GM19467 (cell line): Measurements from ENCODE around the gene CLCN7.

Experiments
- ATAC-seq: cut with Tn5 transposase; IDR thresholded peaks from one replicate; pipeline ENCODE4 v1.9.1; 2021; ENCODE audit warnings: mild to moderate bottlenecking, moderate library complexity; ENCODE audit not compliant: unreplicated experiment

CLCN7 gene

DNA sequence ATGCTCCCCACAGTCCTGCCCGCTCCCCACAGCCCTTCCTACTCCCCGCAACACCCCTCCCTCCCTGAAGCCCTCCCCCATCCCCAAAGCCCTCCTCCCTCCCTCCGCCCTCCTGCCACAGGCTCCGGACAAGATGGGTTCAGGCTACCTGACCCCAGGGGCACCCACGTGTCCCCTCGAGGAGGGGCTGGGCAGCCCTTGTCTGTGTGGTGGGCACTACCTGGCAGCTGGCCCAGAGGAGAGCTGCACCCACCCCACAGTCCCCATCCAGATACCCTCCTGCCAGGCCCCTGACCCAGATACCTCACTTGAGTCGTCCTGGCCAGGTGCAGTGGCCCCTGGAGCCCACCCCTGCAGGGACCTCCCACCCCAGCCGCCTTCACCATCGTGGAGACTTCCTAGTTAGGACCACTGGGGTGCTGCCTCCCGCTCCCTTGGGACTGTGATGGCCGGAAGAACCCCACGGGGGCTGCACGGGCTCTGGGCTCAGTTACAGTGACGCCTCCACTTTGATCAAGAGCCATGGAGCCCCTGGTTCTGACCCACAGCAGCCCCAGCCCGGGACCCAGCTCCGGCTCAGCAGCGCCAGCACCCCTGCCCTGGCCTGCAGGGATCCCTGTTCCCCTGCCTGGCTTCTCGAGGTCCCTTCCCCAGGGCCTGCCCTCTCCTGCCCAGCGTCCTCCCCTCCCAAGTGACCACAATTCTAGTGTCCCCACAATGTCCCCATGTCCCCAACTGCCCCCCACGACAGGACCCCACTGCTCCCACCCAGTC, 43.1 kb downstream of the CLCN7 start:
- no peak for ATAC-seq

DNA sequence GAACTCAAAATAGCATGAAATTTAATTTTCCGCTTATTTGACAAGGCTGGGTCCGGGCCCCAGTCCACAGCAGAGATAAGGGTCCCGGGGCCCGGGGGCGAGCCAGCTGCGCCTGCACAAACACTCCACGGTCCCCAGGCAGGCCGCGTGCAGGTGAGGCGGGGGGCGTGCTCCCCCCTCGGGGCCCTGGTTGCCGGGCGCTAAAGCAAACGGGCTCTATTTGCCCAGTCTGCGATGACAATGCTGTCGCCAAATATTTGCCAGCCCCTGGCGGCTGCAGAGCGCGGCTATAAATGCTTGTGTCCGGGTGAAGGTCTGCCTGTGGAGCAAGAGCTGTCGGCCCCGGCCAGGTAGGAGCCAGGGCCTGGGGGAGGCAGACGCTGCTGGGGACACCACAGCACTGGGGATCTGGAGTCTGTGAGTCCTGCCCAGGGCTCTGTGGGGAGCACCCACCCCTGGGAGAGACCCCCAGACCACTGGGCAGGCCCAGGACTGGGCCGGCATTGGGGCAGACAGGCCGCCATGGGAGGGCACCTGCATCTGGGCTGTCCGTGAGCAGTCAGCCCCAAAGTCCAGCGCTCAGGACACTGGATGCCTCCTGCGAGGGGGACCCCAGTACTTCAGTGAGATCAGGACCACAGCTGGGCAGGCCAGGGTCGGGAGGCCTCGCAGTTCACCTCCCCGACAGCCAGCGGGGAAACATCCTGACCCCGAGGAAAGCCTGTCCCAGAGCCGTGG, 43.9 kb downstream of the CLCN7 start, which contains the start of gene PERCC1:
PERCC1 (plus strand) TSS at position 320 of the 738 bp plus-strand sequence. CDS start 1,516 bp downstream, outside the sequence.
- no peak for ATAC-seq

DNA sequence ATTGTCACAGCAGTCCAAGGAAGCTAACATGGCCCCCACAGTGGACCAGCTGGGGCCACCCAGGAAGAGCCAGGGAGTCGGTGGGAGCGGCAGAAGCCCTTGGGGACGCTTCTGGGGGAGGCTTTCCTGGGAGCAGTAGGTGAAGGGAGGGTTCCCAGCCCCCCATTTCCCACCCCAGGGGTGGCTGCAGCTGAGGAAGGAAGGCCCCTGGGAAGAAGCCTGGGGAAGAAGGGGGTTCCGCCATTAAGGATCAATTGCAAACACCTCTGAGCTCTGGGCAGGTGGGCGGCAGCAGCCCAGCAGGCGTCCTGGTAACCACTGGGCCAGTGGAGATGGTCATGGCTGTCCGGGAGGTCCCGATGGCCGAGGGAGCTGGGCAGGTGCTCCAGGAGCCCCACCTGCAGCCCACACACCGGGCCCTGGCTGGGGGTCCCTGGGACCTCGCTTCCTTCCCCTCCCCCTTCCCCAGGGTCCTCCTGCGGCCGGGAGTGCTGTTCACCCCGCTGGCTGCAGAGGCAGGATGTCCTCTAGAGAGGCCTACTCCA, 44.5 kb downstream of the CLCN7 start:
- ATAC-seq = no peak

DNA sequence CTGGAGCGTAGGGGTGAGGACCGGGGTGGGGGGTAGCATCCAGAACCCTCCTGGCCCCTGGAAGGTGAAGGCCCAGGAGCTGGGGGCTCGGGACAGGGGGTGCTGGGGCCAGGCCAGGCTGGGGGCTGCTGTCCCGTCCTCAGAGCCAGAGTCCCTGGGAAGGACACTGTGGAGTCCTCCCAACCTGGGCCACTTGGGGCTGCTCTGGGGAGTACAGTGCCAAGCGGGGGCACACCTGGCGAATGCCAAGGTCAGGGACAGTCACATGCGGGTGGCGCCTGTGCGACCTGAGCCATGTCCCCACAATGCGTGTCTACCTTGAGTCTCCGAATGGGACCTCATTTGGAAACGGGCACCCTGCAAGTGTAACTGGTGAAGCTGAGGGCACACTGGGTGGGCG, 45.2 kb downstream of the CLCN7 start:
- no peak for ATAC-seq

DNA sequence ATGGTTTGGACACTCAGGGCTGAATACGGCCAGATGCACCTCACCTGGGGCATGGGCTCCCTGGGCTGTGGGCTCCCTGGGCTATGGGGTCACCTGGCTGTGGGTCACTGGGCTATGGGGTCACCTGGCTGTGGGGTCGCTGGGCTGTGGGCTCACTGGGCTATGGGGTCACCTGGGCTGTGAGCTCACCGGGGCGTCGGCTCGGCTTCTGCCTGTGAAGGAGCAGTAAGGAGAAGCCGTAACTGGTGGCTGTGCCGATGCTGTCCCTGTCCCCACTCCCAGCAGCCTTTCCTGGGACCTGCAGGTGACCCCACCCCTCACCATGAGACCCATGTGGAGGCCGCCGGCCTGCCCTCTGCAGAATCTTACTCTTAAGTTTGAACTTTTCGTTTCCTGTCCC, 45.8 kb downstream of the CLCN7 start:
- ATAC-seq = no peak

DNA sequence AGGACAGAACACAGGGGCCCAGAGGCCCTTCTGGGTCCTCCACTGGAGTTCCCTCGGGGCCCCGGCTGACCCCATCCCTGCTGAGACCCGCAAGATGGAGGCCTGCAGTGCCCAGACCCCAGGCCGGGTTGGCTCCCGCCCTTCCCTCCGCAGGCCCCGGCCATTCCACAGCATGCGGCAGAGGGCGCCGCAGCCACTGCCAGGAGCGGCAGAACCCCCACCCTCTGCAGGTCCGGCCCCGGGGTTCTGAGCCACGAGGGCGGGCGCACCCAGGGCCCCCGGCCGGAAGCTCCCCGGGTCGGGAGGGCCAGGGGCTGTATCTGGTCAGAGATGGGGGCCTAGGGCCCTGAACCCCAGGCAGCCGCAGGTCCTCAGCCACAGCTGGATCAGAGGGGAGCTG, 46.3 kb downstream of the CLCN7 start:
- ATAC-seq = no peak

DNA sequence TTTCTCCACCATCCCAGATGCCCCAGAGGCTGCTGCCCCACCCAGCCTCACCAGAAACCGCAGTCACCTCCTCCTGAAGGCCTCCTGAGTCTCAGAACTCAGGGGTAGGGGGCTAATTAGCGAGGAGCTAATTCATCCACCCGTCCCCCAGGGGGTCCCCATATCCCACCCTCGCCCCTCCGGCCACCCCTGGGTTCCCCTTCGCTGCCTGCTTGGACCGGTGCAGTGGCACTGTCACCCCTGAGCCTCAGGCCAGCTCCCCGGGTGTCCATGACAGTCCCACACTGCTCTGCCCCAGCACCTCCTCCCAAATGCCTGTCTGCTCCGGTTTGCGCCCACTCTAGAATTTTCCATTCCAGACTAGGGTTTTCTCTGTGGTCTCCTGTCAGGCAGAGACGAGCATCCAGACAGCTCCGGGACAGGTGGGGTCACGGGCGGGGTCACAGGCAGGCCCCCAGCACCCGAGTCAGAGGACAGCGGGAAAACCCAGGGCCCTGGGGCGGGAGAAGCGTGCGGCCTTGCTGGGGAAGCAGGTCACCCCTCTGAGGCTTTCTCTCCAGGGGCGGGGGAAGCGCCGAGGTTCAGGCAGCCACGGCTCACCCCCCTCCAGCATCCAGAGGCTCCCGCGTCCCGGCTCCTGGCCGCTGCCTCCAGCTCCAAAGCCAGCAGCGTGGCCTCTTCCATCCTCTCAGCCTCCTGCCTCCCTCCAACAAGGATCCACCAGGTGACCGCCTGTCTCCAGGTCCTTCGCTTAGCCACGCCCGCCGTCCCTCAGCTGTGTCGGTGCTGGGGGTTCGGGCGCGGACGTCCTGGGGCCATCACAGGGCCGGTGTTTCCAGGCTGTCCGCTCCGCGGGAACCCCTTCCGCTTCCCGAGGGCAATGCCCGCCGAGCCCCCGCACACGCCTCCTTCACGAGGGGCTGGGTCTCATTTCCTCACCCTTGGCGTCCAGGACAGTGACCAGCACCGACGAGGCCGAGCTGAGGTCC, 47.1 kb downstream of the CLCN7 start:
- no peak for ATAC-seq

DNA sequence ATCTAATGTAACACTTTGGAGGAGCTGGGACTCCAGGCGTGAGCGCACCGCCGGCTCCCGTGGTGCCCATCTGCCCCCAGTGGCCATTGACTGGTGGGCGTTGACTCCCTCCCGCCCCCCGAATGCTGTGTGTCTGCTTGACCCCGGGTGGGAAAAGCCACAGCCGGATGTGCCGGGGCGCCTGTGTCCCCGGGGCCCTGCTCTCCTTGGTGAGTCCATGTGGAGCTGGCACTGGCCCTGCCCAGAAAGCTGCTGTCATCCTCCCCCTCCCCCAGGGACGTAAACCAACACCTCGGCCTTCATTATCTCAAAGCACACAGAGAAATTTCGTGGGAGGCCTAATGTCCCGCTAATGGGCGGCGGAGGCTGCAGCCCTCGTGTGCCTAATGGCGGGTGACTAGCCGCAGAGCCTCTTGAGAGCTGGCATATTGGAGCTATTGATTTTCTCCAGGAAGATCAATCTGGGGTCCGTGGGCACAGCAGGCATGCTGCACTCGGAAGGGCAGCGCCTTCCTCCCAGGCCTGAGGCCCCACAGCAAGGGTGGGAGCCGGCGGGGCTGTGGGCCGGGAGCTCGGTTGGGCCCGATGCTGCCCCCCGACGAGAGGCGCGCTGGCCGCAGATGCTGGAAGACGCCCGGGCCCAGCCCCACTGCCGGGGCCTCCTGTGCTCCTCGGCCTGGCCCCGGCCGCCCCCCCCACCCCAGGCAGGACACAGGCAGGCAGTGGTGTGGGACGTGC, 47.9 kb downstream of the CLCN7 start:
- ATAC-seq = no peak

DNA sequence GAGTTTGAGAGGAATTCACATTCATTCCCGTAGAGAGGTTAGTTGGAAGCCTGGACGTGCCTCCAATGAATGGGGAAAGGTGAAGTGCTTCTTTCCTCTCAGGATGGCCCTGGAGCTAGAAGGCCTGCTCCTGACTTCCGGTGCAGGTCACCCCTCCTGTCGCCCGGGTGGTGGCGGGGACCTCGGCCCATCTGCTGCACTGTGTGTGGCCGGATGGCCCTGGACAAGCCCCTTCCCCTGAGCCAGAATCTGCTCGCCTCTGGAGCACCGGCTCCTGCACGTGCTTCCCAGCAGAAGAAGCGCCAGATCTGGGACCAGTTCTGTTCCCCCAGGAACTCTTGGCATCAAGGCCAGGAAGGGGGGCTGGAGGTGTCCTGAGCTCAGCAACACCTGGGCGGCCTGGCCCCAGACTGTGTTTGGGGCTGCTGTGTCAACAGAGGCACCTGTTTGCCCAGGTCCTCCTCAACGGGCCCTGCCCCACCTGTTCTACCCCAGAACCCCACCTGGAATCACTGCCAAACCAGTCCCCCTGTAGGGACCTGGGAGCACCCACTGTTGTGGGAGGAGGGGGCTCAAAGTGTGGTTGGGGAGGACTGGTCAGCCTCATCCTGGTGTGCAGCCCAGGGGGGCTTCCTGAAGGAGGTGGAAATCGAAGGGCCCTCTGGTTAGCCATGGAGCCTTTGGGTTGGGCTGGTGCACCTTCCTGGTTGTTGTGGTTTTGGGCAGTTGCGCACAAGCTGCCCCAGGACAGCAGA, 49.0 kb downstream of the CLCN7 start:
- ATAC-seq = no peak

DNA sequence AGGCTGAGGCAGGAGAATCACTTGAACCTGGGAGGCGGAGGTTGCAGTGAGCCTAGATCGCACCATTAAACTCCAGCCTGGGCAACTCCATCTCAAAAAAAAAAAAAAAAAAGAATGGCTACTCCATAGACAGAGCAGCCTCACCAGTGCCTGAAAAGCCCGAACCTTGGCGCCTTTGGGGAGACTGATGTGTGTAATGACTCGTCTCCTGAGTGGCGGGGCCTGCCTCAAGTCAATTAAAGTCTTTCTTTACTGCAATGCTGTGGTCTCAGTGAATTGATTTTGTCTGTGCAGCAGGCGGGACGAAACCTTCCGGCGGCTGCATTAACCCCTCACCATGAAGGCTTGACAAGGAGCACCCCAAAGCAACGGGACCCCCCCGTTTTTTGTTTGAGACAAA, 50.8 kb downstream of the CLCN7 start:
- no peak for ATAC-seq

DNA sequence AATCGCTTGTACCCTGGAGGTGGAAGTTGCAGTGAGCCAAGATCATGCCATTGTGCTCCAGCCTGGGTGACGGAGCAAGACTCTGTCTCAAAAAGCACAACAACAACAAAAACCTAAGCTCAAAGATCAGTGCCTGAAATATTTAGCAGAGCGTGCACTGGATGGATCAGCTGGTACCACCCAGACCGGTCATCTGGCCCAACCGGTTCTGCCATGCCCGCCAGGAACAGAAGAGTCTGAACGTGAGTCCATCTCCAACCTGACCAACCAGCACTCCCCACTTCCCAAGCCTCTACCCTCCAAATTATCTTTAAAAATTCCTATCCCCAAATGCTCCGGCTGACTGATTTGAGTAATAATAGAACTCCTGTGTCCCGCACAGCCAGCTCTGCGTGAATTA, 52.8 kb downstream of the CLCN7 start:
- no peak for ATAC-seq

DNA sequence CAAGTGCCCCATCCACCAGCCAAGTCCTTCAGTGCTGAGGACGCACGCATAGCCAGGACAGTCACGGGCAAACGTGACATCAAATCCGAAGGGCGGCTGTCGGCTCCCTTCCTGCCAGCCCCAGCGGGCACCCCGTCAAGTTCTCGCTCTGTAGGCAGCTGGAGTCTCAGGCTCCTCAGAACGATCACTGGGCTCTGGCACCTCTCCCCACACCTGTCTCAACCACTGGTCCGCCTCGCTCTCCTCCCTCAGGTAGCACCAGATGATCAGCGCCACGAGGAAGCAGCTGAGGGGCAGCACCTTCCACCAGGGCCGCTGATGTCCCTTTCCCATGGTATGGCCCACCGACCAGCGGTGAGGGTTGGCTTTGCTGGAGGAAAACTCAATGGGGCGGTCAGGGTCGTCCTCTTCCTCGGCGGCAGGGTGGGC, 54.7 kb downstream of the CLCN7 start:
- ATAC-seq = peak; percentile 10

DNA sequence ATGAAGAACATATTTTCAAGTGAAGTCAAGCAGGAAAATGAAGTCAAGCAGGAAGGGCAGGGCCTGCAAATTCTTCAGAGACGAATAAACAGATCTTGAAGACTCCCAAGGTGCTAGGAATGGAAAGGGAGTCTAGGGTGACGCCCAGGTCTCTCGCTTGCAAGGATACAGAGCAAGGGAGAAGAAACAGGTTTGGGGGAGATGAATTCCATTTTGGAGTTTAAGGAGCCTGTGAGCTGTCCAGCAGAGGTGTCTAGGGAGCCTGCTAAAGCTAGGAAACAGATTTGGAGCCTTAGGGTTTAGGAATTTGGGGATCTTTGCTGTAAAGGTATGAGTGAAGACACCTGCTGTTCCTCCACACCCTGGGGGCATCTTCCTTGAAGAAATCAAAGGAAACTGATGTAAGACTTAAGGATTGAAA, 58.3 kb downstream of the CLCN7 start:
- ATAC-seq = no peak

DNA sequence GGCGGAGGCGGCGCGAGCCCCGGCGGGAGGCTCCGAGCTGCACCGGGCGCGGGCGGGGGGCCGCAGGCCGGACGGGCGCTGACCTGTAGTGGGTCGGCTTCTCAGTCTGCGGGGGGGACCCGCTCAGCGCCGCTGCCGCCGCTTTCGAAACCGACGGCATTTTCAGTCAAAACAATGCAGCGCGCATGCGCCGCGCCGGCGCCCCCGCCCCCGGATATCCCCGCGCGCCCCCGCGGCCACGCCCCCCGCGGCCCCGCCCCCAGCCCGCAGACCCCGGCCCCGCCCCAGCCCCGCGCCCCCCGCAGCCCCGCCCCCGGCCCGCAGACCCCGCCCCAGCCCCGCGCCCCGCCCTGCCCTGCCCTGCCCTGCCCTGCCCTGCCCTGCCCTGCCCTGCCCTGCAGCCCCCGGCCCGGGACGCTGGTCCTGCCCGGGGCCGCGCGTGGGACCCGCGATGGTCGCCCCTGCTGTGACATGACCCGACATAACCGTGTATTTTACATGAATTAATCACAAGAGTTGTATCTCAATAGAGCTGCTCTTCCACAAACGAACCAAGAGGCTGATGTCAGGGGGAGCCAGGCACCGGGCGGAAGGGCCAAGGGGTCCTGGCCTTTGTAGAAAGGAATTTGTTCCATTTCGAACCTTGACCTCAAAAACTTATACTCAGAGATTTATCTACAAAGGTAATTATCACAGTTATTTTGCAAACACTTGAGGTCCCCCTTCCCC, 60.1 kb downstream of the CLCN7 start, which contains the start of gene UNKL:
UNKL (minus strand) TSS at position 173 of the 729 bp plus-strand sequence; CDS start at position 160, 13 bp downstream.
- ATAC-seq = peak; percentile 44

DNA sequence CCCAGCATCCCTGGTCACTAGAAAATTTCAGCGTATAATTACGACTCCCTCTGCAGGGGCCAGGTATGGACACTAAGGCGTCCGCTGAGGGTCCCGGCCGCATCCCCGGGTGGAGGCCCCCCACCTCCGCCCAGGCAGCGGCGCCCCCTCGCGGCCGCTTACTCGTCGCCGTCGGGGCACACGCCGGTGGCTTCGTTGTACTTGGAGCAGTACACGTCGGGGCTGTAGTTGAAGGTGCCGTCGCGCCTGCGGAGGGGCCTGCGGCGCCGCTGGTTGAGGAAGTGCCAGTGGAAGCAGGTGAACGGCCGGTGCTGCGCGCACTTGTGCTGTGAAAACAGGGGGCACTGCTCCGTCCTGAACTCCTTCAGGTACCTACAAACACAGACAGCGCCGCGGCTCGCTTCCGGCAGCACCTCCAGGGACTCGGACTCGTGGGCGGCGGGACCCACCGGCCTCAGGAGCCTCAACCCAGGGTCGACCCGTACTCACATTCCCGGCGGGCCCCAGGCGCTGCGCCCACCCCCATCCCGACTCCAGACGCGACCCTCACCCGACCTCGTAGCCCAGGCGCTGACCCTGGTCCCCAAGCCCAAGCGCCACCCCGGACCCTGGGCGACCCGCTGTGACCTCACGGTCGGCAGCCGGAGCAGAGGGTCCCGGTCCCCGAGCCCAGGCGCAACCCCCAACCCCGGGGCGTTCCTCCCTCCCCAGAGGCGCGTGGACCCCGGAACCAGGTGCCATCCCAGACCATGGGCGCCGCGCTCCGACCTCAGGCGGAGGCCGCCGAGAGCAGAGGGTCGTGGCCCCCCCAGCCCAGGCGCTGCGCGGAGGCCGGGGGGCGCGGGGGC, 60.9 kb downstream of the CLCN7 start:
- peak; percentile 25 for ATAC-seq

DNA sequence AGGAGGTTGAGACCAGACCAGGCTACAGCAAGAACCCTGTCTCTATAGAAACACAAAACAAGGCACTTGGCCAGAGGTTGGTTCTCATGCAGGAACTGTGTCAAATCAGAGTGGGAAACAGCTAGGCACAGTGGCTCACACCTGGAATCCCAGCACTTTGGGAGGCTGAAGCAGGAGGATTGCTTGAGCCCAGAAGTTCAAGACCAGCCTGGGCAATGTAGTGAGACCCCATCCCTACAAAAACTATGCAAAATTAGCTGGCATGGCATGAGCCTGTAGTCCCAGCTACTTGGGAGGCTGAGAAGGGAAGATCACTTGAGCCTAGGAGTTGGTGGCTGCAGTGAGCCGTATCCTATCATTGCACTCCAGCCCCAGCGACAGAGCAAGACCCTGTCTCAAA, 62.0 kb downstream of the CLCN7 start:
- ATAC-seq = no peak

DNA sequence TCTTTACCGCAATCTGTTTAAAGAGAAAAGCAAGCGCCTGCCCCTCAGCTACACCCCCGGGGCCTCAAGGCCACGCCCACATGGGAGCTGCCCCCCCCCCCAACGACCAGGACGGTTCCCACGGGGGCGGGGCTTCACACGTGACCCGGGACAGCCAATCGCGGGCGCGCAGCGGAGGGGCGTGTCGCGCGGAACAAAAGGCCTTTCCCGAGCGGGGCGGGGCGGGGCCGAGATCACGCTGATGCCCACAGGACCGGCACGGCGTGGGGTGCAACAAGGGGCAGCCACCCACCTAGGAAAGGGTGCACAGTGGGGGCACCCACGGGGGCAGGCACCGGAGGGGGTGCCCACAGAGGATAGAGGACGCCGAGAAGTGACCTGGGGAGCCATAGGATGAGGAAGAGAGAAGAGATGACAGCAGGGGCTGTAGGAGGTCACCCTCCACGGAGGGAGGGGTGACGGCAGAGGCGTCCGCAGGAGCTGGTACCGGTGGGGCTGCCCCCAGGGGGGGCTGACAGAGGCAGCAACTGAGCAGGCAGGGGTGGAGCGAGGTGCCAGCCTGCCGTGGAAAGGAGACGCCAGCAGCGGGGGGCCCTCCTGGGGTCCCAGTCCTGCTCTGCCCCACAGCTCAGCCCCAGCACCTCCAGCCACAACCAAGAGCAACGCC, 66.5 kb downstream of the CLCN7 start:
- ATAC-seq = peak; percentile 73
